PC-3 (cell line): ENCODE results near the gene HSD17B11. TPM values are rescaled to one million over a fixed set of nuclear protein-coding genes. Genes with fewer than 3 reads are reported as not detected.
A peak's percentile ranks its signal among the peaks of the same experiment; 100 is the strongest.

Experiments
- ATAC-seq: fragments of 200-7000 bp; cut with Tn5 transposase; 2 replicates; pipeline ENCODE4 v1.9.1; 2020; ENCODE audit warnings: mild to moderate bottlenecking, moderate library complexity
- Bru-seq: library from RNA; stranded (reverse); fragments of 400-500 nt; gene quantifications from one replicate; lab custom pipeline; 2021; lab: Mats Ljungman, UMichigan
- BruChase-seq, 2 experiments: library from RNA; stranded (reverse); fragments of 400-500 nt; gene quantifications; one replicate each; lab custom pipeline; 2021; lab: Mats Ljungman, UMichigan
- BruUV-seq: library from RNA; stranded (reverse); fragments of 400-500 nt; replicated peaks from 2 replicates; lab custom pipeline; 2021; lab: Mats Ljungman, UMichigan
- CTCF ChIA-PET: fragments of 300-600 bp; sonication (Branson Sonifier 250); formaldehyde crosslinking; loops from one replicate; lab custom pipeline; 2022; ENCODE audit warnings: antibody characterized with exemption; lab: Charles Lee
- POLR2A ChIA-PET: fragments of 300-600 bp; sonication (Branson Sonifier 250); formaldehyde crosslinking; loops from one replicate; lab custom pipeline; 2022; ENCODE audit warnings: antibody characterized with exemption; ENCODE audit not compliant: unreplicated experiment; lab: Charles Lee
- DNase-seq: peaks from one replicate; pipeline ENCODE4 v3.0.0-alpha.2; 2015
- H2AFZ ChIP-seq: fragments of 300-600 bp; sonication (generic); 2 replicates; pipeline ENCODE4 v1.6.0; 2016; ENCODE audit warnings: antibody characterized with exemption, low read length
- H3F3A ChIP-seq: fragments of 300-600 bp; sonication (generic); one replicate; pipeline ENCODE4 v1.6.0; 2017; ENCODE audit warnings: antibody characterized with exemption, low read length, control low read depth, mild to moderate bottlenecking; ENCODE audit not compliant: unreplicated experiment
- H3K27ac ChIP-seq: fragments of 300-600 bp; sonication (generic); 2 replicates; pipeline ENCODE4 v1.5.1; 2016; ENCODE audit warnings: mild to moderate bottlenecking, low read length
- H3K27me3 ChIP-seq: fragments of 300-600 bp; sonication (generic); 2 replicates; pipeline ENCODE4 v1.6.1; 2016; ENCODE audit warnings: low read length, mixed read lengths
- H3K36me3 ChIP-seq: fragments of 300-600 bp; sonication (generic); 2 replicates; pipeline ENCODE4 v1.6.1; 2016; ENCODE audit warnings: low read depth, mixed run types, low read length, mixed read lengths
- H3K4me1 ChIP-seq: fragments of 300-600 bp; sonication (generic); 2 replicates; pipeline ENCODE4 v1.5.1; 2016; ENCODE audit warnings: low read length; ENCODE audit not compliant: insufficient read depth
- H3K4me2 ChIP-seq: fragments of 300-600 bp; sonication (generic); 2 replicates; pipeline ENCODE4 v1.6.0; 2016; ENCODE audit warnings: low read length
- H3K4me3 ChIP-seq: fragments of 300-600 bp; sonication (generic); 2 replicates; pipeline ENCODE4 v1.5.1; 2016; ENCODE audit warnings: mild to moderate bottlenecking, low read length, mixed read lengths
- H3K79me2 ChIP-seq: fragments of 300-600 bp; sonication (generic); 2 replicates; pipeline ENCODE4 v1.6.1; 2017; ENCODE audit warnings: low read length, mixed read lengths
- H3K9ac ChIP-seq: fragments of 300-600 bp; sonication (generic); 2 replicates; pipeline ENCODE4 v1.6.0; 2016; ENCODE audit warnings: mild to moderate bottlenecking, low read length
- H3K9me2 ChIP-seq: fragments of 300-600 bp; sonication (generic); replicated peaks from 2 replicates; pipeline ENCODE4 v1.6.1; 2016; ENCODE audit warnings: mixed run types, low read length, mixed read lengths
- H3K9me3 ChIP-seq: fragments of 300-600 bp; sonication (generic); 2 replicates; pipeline ENCODE4 v1.6.1; 2016; ENCODE audit warnings: low read length, mixed read lengths
- H4K20me1 ChIP-seq: fragments of 300-600 bp; sonication (generic); 2 replicates; pipeline ENCODE4 v1.6.1; 2016; ENCODE audit warnings: low read length, mixed read lengths
- CTCF ChIP-seq: fragments of 300-600 bp; sonication (generic); conservative IDR thresholded peaks from 2 replicates; pipeline ENCODE4 v1.5.1; 2017; ENCODE audit warnings: antibody characterized with exemption, low read depth, mild to moderate bottlenecking, low read length
- EZH2 ChIP-seq: fragments of 300-600 bp; sonication (generic); IDR thresholded peaks from one replicate; pipeline ENCODE4 v1.6.1; 2017; ENCODE audit warnings: antibody characterized with exemption, mild to moderate bottlenecking, low read length; ENCODE audit not compliant: unreplicated experiment
- EZH2phosphoT487 ChIP-seq: fragments of 300-600 bp; sonication (generic); IDR thresholded peaks from 2 replicates; pipeline ENCODE4 v1.6.1; 2018; ENCODE audit warnings: mild to moderate bottlenecking, antibody characterized with exemption, low read length, borderline replicate concordance
- intact Hi-C: fragments of 100-400 bp; cut with micrococcal nuclease; formaldehyde crosslinking; loops from 2 replicates; pipeline ENCODE4 v1.9.0; 2023
- long read RNA-seq: library from polyadenylated mRNA; unstranded; transcript quantifications from one replicate; pipeline ENCODE4 v2.0.0, GENCODE V29; 2021; ENCODE audit not compliant: unreplicated experiment
- total RNA-seq: library from RNA; depleted of rRNA; stranded (reverse); fragments of >200 nt; gene quantifications from 2 replicates; pipeline ENCODE4 v1.2.3, GENCODE V29; 2014; rRNA removed

The HSD17B11 gene
- total RNA-seq (4.7 and 4.9 TPM in 2 replicates), Bru-seq, nascent RNA (percentile 45 among the genes with signal in this experiment), BruChase-seq, experiment 1, labeled RNA remaining after a 6-hour chase (percentile 41 among the genes with signal in this experiment), BruChase-seq, experiment 2, labeled RNA remaining after a 2-hour chase (percentile 39 among the genes with signal in this experiment)
- long read RNA-seq, transcript HSD17B11-201 (7 exons, 1,885 nt): major isoform, 28 of 33 reads
- long read RNA-seq, partial matches to known transcripts: 1 of 33 reads
- long read RNA-seq, other reads (novel, unspliced or antisense): 3 of 33 reads

GRCh38 chr4:87390891-87391575, at the start of gene HSD17B11:
Gene HSD17B11, minus strand, starts transcription at chr4:87391188. Its CDS starts 118 bp downstream, at chr4:87391070.
- Histone ChIP-seq H3K4me2 (peak within 1 kb of the TSS; percentile 90), H3K36me3 (no peaks in the 10 kb centered on the region), H3K79me2 (no peaks in the 10 kb centered on the region), H3K4me1 (no peaks in the 10 kb centered on the region), H2AFZ (peak within 1 kb of the TSS; percentile 98), H3K27ac (0 out of 2 replicates have a peak within 1 kb of the TSS, but pooled peaks have one; percentile 9), H3K9me3 (no peaks in the 10 kb centered on the region), H4K20me1 (no peaks in the 10 kb centered on the region), H3K4me3 (peak within 1 kb of the TSS; percentile 76), H3K9ac (peak within 1 kb of the TSS; percentile 64), H3K9me2 (no peaks in the 10 kb centered on the region), H3K27me3 (no peaks in the 10 kb centered on the region), H3F3A (no peaks in the 10 kb centered on the region)
- ChIA-PET CTCF (interaction anchor here (0.7 kb wide), 1 partner anchor 359 kb away, joined by 6 read pairs; no protein-coding TSS in a partner anchor), POLR2A (interaction anchor here (0.6 to 0.7 kb wide), 2 partner anchors 16 to 31 kb away, joined by 7 to 8 read pairs; partner anchors contain the start of gene NUDT9)
- TF ChIP-seq EZH2phosphoT487 (no peak), CTCF (peak; percentile 20; the same call in 1 of the 2 replicates)
- peak; percentile 100 for ATAC-seq
- intact Hi-C loops: loop anchor here (2.0 kb wide), 1 partner anchor 28 kb away; no protein-coding TSS in a partner anchor
- BruUV-seq: no TSS peak
- peak; percentile 80 for DNase-seq

GRCh38 chr4:87433342-87433741, 42.4 kb upstream of the HSD17B11 start:
- no peak overlapping the region for H2AFZ ChIP-seq
- no peak overlapping the region for H3K9ac ChIP-seq
- H3K9me2 ChIP-seq: no peaks in the 10 kb centered on the region
- no peaks in the 10 kb centered on the region for H3K9me3 ChIP-seq
- H3F3A ChIP-seq: no peaks in the 10 kb centered on the region
- H3K79me2 ChIP-seq: peaks cover 53% of the 10 kb centered on the region
- DNase-seq (no peak), ATAC-seq (no peak)
- H3K4me2 ChIP-seq: no peak overlapping the region
- no peaks in the 10 kb centered on the region for H3K36me3 ChIP-seq
- H3K27me3 ChIP-seq: no peaks in the 10 kb centered on the region
- H3K4me3 ChIP-seq: no peak overlapping the region
- ChIA-PET CTCF (no interaction called here), POLR2A (no interaction called here)
- H3K4me1 ChIP-seq: no peaks in the 10 kb centered on the region
- no peak overlapping the region for H3K27ac ChIP-seq
- BruUV-seq: no TSS peak
- H4K20me1 ChIP-seq: no peaks in the 10 kb centered on the region
- TF ChIP-seq EZH2: no peak
- no peak for TF ChIP-seq CTCF
- no peak for TF ChIP-seq EZH2phosphoT487
- intact Hi-C loops: loop anchor here (5.0 kb wide), 1 partner anchor 34 kb away; no protein-coding TSS in a partner anchor
